Lung (tissue), 12 donors: ENCODE results near the gene C20orf144. TPM values are rescaled to one million over a fixed set of nuclear protein-coding genes. Genes with fewer than 3 reads are reported as not detected.

ENCODE experiments used
- ATAC-seq: fragments of 200-7000 bp; cut with Tn5 transposase; one replicate; pipeline ENCODE4 v1.9.1; 2020; ENCODE audit warnings: moderate number of reproducible peaks; ENCODE audit not compliant: insufficient read depth, low FRiP score
- DNase-seq, 3 donors: peaks; one replicate each; pipeline ENCODE4 v3.0.0-alpha.2; 2013 to 2017
- H3K27ac ChIP-seq, 2 donors: one replicate each; pipeline ENCODE4 v1.5.1; 2013; ENCODE audit warnings: mild to moderate bottlenecking in 2 of 2, moderate library complexity in 2 of 2, control low read depth in 1 of 2, inconsistent platforms in 1 of 2, low read depth in 1 of 2, low read length in 1 of 2
- H3K27me3 ChIP-seq, 3 donors: one replicate each; pipeline ENCODE4 v1.5.1; 2013; ENCODE audit warnings: low read length in 2 of 3; ENCODE audit not compliant: control insufficient read depth in 3 of 3, insufficient read depth in 3 of 3
- H3K36me3 ChIP-seq, 4 donors: one replicate each; pipeline ENCODE4 v1.5.1; 2013; ENCODE audit warnings: low read length in 4 of 4, mild to moderate bottlenecking in 1 of 4, moderate library complexity in 1 of 4; ENCODE audit not compliant: control insufficient read depth in 4 of 4, insufficient read depth in 4 of 4
- H3K4me1 ChIP-seq, 5 donors: one replicate each; pipeline ENCODE4 v1.5.1; 2013; ENCODE audit warnings: low read length in 5 of 5, mild to moderate bottlenecking in 2 of 5, moderate library complexity in 1 of 5; ENCODE audit not compliant: control insufficient read depth in 5 of 5, insufficient read depth in 5 of 5
- H3K4me3 ChIP-seq: one replicate; pipeline ENCODE4 v1.5.1; 2013; ENCODE audit warnings: mild to moderate bottlenecking, control low read depth, moderate library complexity
- H3K9ac ChIP-seq, 2 donors: one replicate each; pipeline ENCODE4 v1.5.1; 2013; ENCODE audit warnings: low read length in 2 of 2, control low read depth in 1 of 2; ENCODE audit not compliant: insufficient read depth in 1 of 2
- H3K9me3 ChIP-seq, 4 donors: one replicate each; pipeline ENCODE4 v1.5.1; 2013; ENCODE audit warnings: low read length in 3 of 4, mild to moderate bottlenecking in 1 of 4, moderate library complexity in 1 of 4; ENCODE audit not compliant: control insufficient read depth in 4 of 4, insufficient read depth in 3 of 4
- CTCF ChIP-seq: IDR thresholded peaks from 2 replicates; pipeline ENCODE4 v1.5.1; 2012; ENCODE audit warnings: mild to moderate bottlenecking; ENCODE audit errors: control extremely low read depth, extremely low read depth
- WGBS, 2 donors: extraction: QIAGEN DNeasy Blood & Tissue Kit; methylation state at CpG; one replicate each; pipeline ENCODE4 v1.1.7; 2013; 5-methylcytosine and 5-hydroxymethylcytosine counted together
- polyA plus RNA-seq, 2 donors: library from polyadenylated mRNA; stranded (reverse); fragments of 200-250 nt; gene quantifications; one replicate each; pipeline ENCODE4 v1.2.1, GENCODE V29; 2013
- total RNA-seq, 2 donors: library from RNA; depleted of rRNA in 1 of 2; stranded (reverse); fragments of >200 nt in 1 of 2; gene quantifications; one replicate each; pipeline ENCODE4 v1.2.1, GENCODE V29; 2014 to 2021
- donor health status: control.
- donor health status: control.
- donor health status: Bipolar disorder and iron deficiency.
- donor health status: healthy.
- donor health status: DM: yes; HTN: yes; CAD: no.

C20orf144 gene
- total and polyA plus RNA-seq, 4 donors: 0.05 to 0.31 (median 0.08) TPM; not detected in 1

DNA sequence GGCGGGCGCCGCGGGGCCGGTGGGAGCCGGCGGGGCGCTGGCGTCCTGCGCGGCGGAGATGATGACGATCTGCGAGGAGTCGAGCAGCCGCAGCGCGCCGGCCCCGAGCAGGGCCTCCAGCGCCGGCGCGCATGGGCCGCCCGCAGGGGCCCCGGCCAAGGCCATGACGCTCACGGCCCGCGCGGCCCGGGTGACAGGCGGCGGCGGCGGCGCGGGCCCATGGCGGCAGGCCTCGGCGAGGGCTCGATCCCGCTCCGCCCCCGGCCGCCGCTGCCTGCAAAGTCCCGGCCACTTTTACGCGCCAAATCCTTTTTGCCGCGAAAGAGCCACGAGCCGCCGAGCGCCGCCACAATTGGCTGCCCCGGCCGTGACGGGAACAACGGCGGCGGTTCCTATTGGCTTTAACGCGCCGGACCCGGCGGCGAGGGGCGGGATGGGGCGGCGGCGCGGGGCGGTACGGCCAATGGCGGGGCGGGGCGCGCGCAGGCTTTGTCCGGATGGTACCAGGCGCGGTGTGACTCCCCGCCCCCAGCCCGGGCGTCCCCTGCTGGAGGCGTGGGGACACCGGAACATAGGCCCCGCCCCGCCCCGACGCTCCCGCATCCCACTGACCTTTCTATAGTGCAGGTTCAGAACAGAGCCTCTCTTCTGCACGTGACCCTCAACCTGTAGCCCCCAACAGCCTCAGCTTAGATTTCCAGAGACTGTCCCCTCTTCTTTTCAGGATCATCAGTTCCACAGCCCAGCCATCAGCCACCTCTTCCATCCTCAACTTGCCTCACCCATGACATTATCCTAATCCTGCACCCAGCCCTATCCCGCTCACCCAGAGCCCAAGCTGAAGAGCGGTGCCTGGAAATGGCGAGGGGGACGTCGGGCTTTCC lies 24.2 kb downstream of the C20orf144 start, which contains the start of gene E2F1:
E2F1 (minus strand) TSS at position 286 of the 884 bp plus-strand sequence; CDS start at position 165, 121 bp downstream.
- Histone ChIP-seq H3K36me3 (no peaks in the 10 kb centered on the region), H3K4me1 (peaks cover 0 to 28% (median 18%) of the 10 kb centered on the region in 5 donors), H3K27me3 (no peaks in the 10 kb centered on the region), H3K9me3 (no peaks in the 10 kb centered on the region), H3K4me3 (peak within 1 kb of the TSS; percentile 36), H3K9ac (no peak within 1 kb of the TSS), H3K27ac (peak within 1 kb of the TSS in 1 of 2 donors; percentile 50)
- DNase-seq: peak; percentile 95 to 97 (median 97)
- peak; percentile 99 for ATAC-seq
- 2 to 3% methylated on average over 56 to 101 of the region's 101 CpGs for WGBS, 2 donors
- TF ChIP-seq CTCF: peak; percentile 16

DNA sequence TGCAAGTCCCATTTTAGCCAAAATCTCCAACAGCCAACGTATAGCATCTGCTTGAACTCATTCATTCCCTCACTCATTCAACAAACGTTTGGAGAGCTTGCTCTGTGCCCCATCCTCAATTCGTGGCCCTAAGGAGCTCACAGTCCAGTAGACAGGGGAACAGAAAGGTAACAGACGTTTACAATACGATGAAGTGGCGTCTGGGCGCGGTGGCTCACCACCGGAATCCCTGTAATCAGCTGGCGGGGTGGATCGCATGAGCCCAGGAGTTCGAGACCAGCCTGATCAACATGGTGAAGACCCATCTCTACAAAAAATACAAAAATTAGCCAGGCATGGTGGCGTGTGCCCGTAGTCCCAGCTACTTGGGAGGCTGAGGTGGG lies 24.8 kb downstream of the C20orf144 start:
- DNase-seq (no peak), ATAC-seq (no peak)
- no peaks in the 10 kb centered on the region for H3K36me3 ChIP-seq
- no peak for TF ChIP-seq CTCF
- no peak overlapping the region for H3K4me3 ChIP-seq
- WGBS, 2 donors: 77 to 85% methylated on average over 14 of the region's 14 CpGs
- H3K4me1 ChIP-seq: peaks cover 0 to 28% (median 18%) of the 10 kb centered on the region in 5 donors
- H3K9ac ChIP-seq: no peak overlapping the region
- peak overlapping the region in 1 of 2 donors; percentile 50 for H3K27ac ChIP-seq
- no peaks in the 10 kb centered on the region for H3K9me3 ChIP-seq
- no peaks in the 10 kb centered on the region for H3K27me3 ChIP-seq

GRCh38 chr20:33687370-33687915 lies 25.3 kb downstream of the C20orf144 start:
- Histone ChIP-seq H3K9me3 (no peaks in the 10 kb centered on the region), H3K4me1 (peaks cover 0 to 25% (median 18%) of the 10 kb centered on the region in 5 donors), H3K36me3 (no peaks in the 10 kb centered on the region), H3K4me3 (no peak overlapping the region), H3K27ac (peak overlapping the region in 1 of 2 donors; percentile 13), H3K9ac (no peak overlapping the region), H3K27me3 (no peaks in the 10 kb centered on the region)
- DNase-seq: no peak
- 68 to 70% methylated on average over 8 of the region's 8 CpGs for WGBS, 2 donors
- ATAC-seq: no peak
- TF ChIP-seq CTCF: no peak
